Mesodermal cell (in vitro differentiated cells): ENCODE measurements around the gene KRT77.

ENCODE experiments used
- H3K27ac ChIP-seq: 2 replicates; pipeline ENCODE4 v1.7.0; 2013; ENCODE audit warnings: mild to moderate bottlenecking, low read depth, low read length, moderate library complexity; ENCODE audit not compliant: severe bottlenecking
- H3K36me3 ChIP-seq: 2 replicates; pipeline ENCODE4 v1.7.1; 2013; ENCODE audit warnings: mild to moderate bottlenecking, low read length, moderate library complexity; ENCODE audit not compliant: control insufficient read depth, insufficient read depth
- H3K4me1 ChIP-seq: one replicate; pipeline ENCODE4 v1.7.1; 2013; ENCODE audit warnings: mild to moderate bottlenecking, low read length; ENCODE audit not compliant: insufficient read depth, control insufficient read depth, poor library complexity, severe bottlenecking
- H3K4me3 ChIP-seq: 2 replicates; pipeline ENCODE4 v1.7.0; 2013; ENCODE audit warnings: low read length, control low read depth, mild to moderate bottlenecking; ENCODE audit not compliant: insufficient read depth, poor library complexity, severe bottlenecking; ENCODE audit errors: extremely low read depth
- H3K9me3 ChIP-seq: 2 replicates; pipeline ENCODE4 v1.7.1; 2013; ENCODE audit warnings: mild to moderate bottlenecking, low read length, moderate library complexity; ENCODE audit not compliant: control insufficient read depth
- WGBS, 2 experiments: methylation state at CpG; one replicate each; pipeline ENCODE4 v1.1.5; 2013; ENCODE audit warnings: missing lambda C conversion rate in 2 of 2; ENCODE audit not compliant: insufficient coverage in 2 of 2; 5-methylcytosine and 5-hydroxymethylcytosine counted together

KRT77 gene

GRCh38 chr12:52704464-52704863 is 1.1 kb upstream of the KRT77 start:
- Histone ChIP-seq H3K4me1 (no peaks in the 10 kb centered on the region), H3K9me3 (no peaks in the 10 kb centered on the region), H3K36me3 (no peaks in the 10 kb centered on the region), H3K27ac (no peak overlapping the region), H3K4me3 (no peak overlapping the region)
- WGBS, 2 experiments = 86 to 89% methylated on average over 5 to 7 of the region's 7 CpGs

- H3K27ac ChIP-seq = no peak overlapping the region
- no CpG with 5 or more reads among the region's 1 CpG for WGBS, 2 experiments
- no peaks in the 10 kb centered on the region for H3K4me1 ChIP-seq
- no peaks in the 10 kb centered on the region for H3K9me3 ChIP-seq
- H3K36me3 ChIP-seq = no peaks in the 10 kb centered on the region
- H3K4me3 ChIP-seq = no peak overlapping the region
Observed at GRCh38 chr12:52703878-52704277, 554 bp upstream of the KRT77 start.

DNA sequence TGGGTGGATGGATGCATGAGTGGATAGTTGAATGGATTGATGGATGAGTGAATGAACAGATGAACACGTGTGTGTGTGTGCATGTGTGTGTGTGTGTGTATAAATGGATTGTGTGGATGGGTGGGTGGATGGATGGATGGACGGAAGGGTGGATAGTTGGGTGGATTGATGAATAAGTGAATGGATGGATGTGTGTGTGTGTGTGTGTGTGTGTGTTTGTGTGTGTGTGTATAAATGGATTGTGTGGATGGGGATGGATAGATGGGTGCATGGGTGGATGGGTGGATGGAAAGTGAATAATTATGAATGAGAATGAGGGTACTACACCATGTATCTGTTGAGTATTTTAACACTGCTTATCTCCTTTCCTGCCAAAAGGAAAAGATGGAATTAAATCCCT is 986 bp downstream of the KRT77 start:
- Histone ChIP-seq H3K27ac (no peak overlapping the region), H3K4me1 (peaks cover 3% of the 10 kb centered on the region), H3K9me3 (no peaks in the 10 kb centered on the region), H3K4me3 (no peak overlapping the region), H3K36me3 (no peaks in the 10 kb centered on the region)
- 73 to 83% methylated on average over 2 of the region's 2 CpGs for WGBS, 2 experiments

GRCh38 chr12:52701281-52701680 is 2.0 kb downstream of the KRT77 start:
- H3K9me3 ChIP-seq = no peaks in the 10 kb centered on the region
- no peak overlapping the region for H3K27ac ChIP-seq
- no peak overlapping the region for H3K4me3 ChIP-seq
- H3K4me1 ChIP-seq = peaks cover 3% of the 10 kb centered on the region
- no peaks in the 10 kb centered on the region for H3K36me3 ChIP-seq
- WGBS, 2 experiments = 83 to 84% methylated on average over 10 to 12 of the region's 12 CpGs

- 67% methylated on average over 1 of the region's 2 CpGs; no CpG with 5 or more reads in 1 of the 2 experiments for WGBS, 2 experiments
- no peaks in the 10 kb centered on the region for H3K36me3 ChIP-seq
- peaks cover 3% of the 10 kb centered on the region for H3K4me1 ChIP-seq
- H3K4me3 ChIP-seq = no peak overlapping the region
- no peaks in the 10 kb centered on the region for H3K9me3 ChIP-seq
- H3K27ac ChIP-seq = no peak overlapping the region
Observed at GRCh38 chr12:52699960-52700359, 3.4 kb downstream of the KRT77 start.

DNA sequence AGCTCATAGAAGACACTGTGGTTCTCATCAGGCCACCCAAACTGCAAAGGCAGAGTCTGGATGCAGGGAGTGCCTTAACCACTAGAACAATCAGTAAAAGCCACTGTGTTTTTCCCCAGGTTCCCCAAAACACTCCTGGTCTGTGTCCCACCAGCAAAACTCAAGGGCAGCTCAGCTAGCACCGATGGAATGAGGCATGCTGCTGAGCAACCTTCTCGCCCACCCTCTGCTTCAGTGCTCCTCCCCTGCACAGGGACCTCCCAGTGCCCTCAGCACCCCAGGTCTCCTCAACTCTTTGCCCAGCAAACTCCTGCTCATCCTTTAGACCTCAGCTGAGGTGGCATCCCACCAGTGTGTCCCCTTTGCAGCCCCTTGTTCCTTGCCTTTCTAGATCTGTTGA is 4.0 kb downstream of the KRT77 start:
- Histone ChIP-seq H3K27ac (no peak overlapping the region), H3K4me3 (no peak overlapping the region), H3K36me3 (no peaks in the 10 kb centered on the region), H3K4me1 (peaks cover 3% of the 10 kb centered on the region), H3K9me3 (no peaks in the 10 kb centered on the region)
- WGBS, 2 experiments = 83 to 96% methylated on average over 2 of the region's 2 CpGs

GRCh38 chr12:52698651-52699340 is 4.5 kb downstream of the KRT77 start:
- Histone ChIP-seq H3K4me3 (no peak overlapping the region), H3K27ac (no peak overlapping the region), H3K4me1 (peaks cover 3% of the 10 kb centered on the region), H3K36me3 (no peaks in the 10 kb centered on the region), H3K9me3 (no peaks in the 10 kb centered on the region)
- 70 to 80% methylated on average over 6 to 9 of the region's 11 CpGs for WGBS, 2 experiments

- Histone ChIP-seq H3K9me3 (no peaks in the 10 kb centered on the region), H3K4me1 (peaks cover 3% of the 10 kb centered on the region), H3K36me3 (no peaks in the 10 kb centered on the region), H3K4me3 (no peak overlapping the region), H3K27ac (no peak overlapping the region)
- 50% methylated on average over 1 of the region's 2 CpGs; no CpG with 5 or more reads in 1 of the 2 experiments for WGBS, 2 experiments
Observed at GRCh38 chr12:52697058-52697582, 6.2 kb downstream of the KRT77 start.

DNA sequence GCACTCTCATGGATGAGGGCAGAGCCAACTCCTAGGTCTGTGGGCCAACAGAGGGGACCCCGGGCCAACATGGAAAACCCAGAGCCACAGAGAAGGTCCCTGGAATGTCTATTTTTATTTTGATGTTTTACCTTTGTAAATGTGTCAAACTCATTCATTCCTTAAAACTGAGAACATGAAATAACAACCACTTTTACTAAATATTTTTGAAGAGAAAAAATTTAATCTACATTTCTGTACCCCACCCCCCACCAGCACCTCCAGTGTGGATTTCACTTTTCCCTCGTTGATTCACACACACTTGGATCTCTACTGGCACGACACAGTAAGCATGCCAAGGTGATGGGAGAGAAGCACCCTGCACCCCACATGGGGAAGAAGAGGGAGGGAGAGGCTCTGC is 6.7 kb downstream of the KRT77 start:
- Histone ChIP-seq H3K36me3 (no peaks in the 10 kb centered on the region), H3K27ac (no peak overlapping the region), H3K9me3 (no peaks in the 10 kb centered on the region), H3K4me1 (peaks cover 5% of the 10 kb centered on the region), H3K4me3 (no peak overlapping the region)
- 100% methylated on average over 1 of the region's 3 CpGs; no CpG with 5 or more reads in 1 of the 2 experiments for WGBS, 2 experiments

- Histone ChIP-seq H3K27ac (no peak overlapping the region), H3K9me3 (no peaks in the 10 kb centered on the region), H3K36me3 (no peaks in the 10 kb centered on the region), H3K4me1 (peaks cover 7% of the 10 kb centered on the region), H3K4me3 (no peak overlapping the region)
- WGBS, 2 experiments = 83 to 88% methylated on average over 1 to 2 of the region's 3 CpGs
Observed at GRCh38 chr12:52695039-52695438, 8.3 kb downstream of the KRT77 start.

DNA sequence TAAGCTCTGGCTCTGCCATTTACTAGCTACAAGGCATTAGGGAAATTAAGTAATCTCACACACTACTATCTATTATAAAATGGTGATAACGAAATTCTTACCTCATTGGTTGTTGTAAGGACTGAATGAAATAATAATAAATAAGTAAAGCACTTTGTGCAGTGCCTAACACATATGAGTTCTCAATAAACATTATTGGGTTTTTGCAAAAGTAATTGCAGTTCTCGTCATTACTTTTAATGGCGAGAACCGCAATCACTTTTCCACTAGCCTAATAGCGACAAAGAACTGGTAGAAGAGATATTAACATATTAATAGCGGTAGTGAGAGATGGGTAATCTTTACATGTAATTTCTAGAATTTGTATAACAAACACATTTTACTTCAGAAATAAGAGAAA is 9.2 kb downstream of the KRT77 start:
- WGBS, 2 experiments = no CpG with 5 or more reads among the region's 6 CpGs
- Histone ChIP-seq H3K36me3 (no peaks in the 10 kb centered on the region), H3K4me3 (no peak overlapping the region), H3K27ac (no peak overlapping the region), H3K4me1 (peaks cover 7% of the 10 kb centered on the region), H3K9me3 (no peaks in the 10 kb centered on the region)
